Sigmoid colon (tissue), 4 donors: ENCODE measurements around the gene TUT4.

Source experiments
- CTCF ChIP-seq, 4 experiments: fragments of 450-650 bp in 3 of 4; fragments of 200-600 bp in 1 of 4; IDR thresholded peaks; one replicate each; pipeline ENCODE4 v1.5.1; 2016 to 2019; ENCODE audit warnings: antibody characterized with exemption in 4 of 4, mild to moderate bottlenecking in 3 of 4, moderate library complexity in 2 of 4
- EP300 ChIP-seq, 4 donors: sonication (generic); formaldehyde crosslinking; IDR thresholded peaks; one replicate each; pipeline ENCODE4 v1.6.1; 2017; ENCODE audit warnings: antibody characterized with exemption in 4 of 4
- POLR2A ChIP-seq, 2 donors: fragments of 450-650 bp; IDR thresholded peaks; one replicate each; pipeline ENCODE4 v1.6.1; 2016; ENCODE audit warnings: antibody characterized with exemption in 2 of 2, mild to moderate bottlenecking in 2 of 2, moderate library complexity in 2 of 2
- POLR2AphosphoS5 ChIP-seq, 4 donors: sonication (generic); formaldehyde crosslinking; IDR thresholded peaks; one replicate each; pipeline ENCODE4 v1.6.1; 2017; ENCODE audit warnings: antibody characterized with exemption in 4 of 4

DNA sequence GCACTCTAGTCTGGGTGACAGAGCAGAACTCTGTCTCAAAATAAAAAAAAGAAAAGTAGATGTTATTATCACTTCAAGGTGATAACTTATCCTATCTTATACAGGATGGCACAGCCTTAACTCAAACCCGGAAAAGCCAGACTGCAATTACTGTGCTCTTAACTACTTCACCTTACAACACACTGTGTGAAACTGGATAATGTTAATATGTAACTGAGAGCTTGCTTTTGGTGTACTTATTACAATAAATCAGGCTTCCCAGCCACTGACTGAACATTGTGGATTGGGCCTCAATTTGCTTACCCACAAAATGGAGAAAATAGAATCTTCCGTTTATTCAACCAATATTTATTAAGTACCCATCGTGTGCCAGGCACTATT, 150.0 kb downstream of the TUT4 start:
- TF ChIP-seq CTCF (IDR thresholded peaks at IDR 0.05) (no peak), POLR2A (IDR thresholded peaks at IDR 0.05) (no peak), POLR2AphosphoS5 (IDR thresholded peaks at IDR 0.05) (no peak), EP300 (IDR thresholded peaks at IDR 0.05) (no peak)
